H1 (cell line): ENCODE results near the gene NR2F1. TPM values are rescaled to one million over a fixed set of nuclear protein-coding genes. Genes with fewer than 3 reads are reported as not detected.

ENCODE experiments used
- CTCF ChIA-PET: fragments of 300-600 bp; sonication (Branson Sonifier 250); formaldehyde crosslinking; loops from one replicate; lab custom pipeline; 2021; ENCODE audit not compliant: partially characterized antibody; lab: Charles Lee
- POLR2A ChIA-PET: fragments of 300-600 bp; sonication (Branson Sonifier 250); formaldehyde crosslinking; loops from one replicate; lab custom pipeline; 2021; ENCODE audit warnings: inconsistent platforms; ENCODE audit not compliant: partially characterized antibody; lab: Charles Lee
- DNase-seq, 2 experiments: peaks; one replicate each; pipeline versions ENCODE4 v3.0.0 to v3.0.0-alpha.2; 2010 to 2022; ENCODE audit warnings: low spot score in 2 of 2, low read depth in 1 of 2, mixed read lengths in 1 of 2
- FAIRE-seq: peaks from 2 replicates; lab custom pipeline; 2011; peaks lifted over from hg19 to GRCh38; lab: Jason Lieb, UNC
- H2AFZ ChIP-seq: 2 replicates; pipeline ENCODE4 v1.8.1; 2012; ENCODE audit warnings: low read length, inconsistent platforms
- H2AK5ac ChIP-seq: 2 replicates; pipeline ENCODE4 v1.6.1; 2013; ENCODE audit warnings: low read depth, low read length
- H2BK120ac ChIP-seq: replicated peaks from 2 replicates; pipeline ENCODE3; 2013; ENCODE audit warnings: low read depth, low read length, inconsistent platforms
- H2BK12ac ChIP-seq: 2 replicates; pipeline ENCODE4 v1.6.1; 2013; ENCODE audit warnings: low read depth, low read length
- H2BK15ac ChIP-seq: 2 replicates; pipeline ENCODE4 v1.6.1; 2013; ENCODE audit warnings: low read length
- H2BK20ac ChIP-seq: 2 replicates; pipeline ENCODE4 v1.6.1; 2013; ENCODE audit warnings: low read length
- H2BK5ac ChIP-seq: 2 replicates; pipeline ENCODE4 v1.6.1; 2013; ENCODE audit warnings: low read depth, low read length
- H3K14ac ChIP-seq: 2 replicates; pipeline ENCODE4 v1.6.1; 2013; ENCODE audit warnings: inconsistent platforms; ENCODE audit not compliant: insufficient read length
- H3K18ac ChIP-seq: 2 replicates; pipeline ENCODE4 v1.6.1; 2013; ENCODE audit warnings: low read length; ENCODE audit errors: extremely low read depth
- H3K23ac ChIP-seq: 2 replicates; pipeline ENCODE4 v1.6.1; 2013; ENCODE audit warnings: inconsistent platforms; ENCODE audit not compliant: insufficient read length
- H3K23me2 ChIP-seq: 2 replicates; pipeline ENCODE4 v1.6.1; 2013; ENCODE audit warnings: low read depth, low read length
- H3K27ac ChIP-seq: 2 replicates; pipeline ENCODE4 v1.6.1; 2011; ENCODE audit warnings: low read depth, low read length, inconsistent platforms
- H3K27me3 ChIP-seq, 4 experiments: replicated peaks in 1 of 4; 1 replicate in 1 of 4; 2 replicates in 3 of 4; pipeline versions ENCODE4 v1.6.1 to v1.8.1; 2011 to 2013; ENCODE audit warnings: low read length in 3 of 4, mild to moderate bottlenecking in 3 of 4, inconsistent platforms in 2 of 4, mixed read lengths in 2 of 4, moderate library complexity in 1 of 4; ENCODE audit not compliant: control insufficient read depth in 3 of 4, insufficient read depth in 3 of 4; ENCODE audit errors: extremely low read depth in 1 of 4
- H3K36me3 ChIP-seq, 4 experiments: 2 replicates each; pipeline versions ENCODE4 v1.6.1 to v1.8.1; 2011 to 2013; ENCODE audit warnings: mild to moderate bottlenecking in 4 of 4, low read length in 3 of 4, moderate library complexity in 2 of 4, control low read depth in 1 of 4, inconsistent platforms in 1 of 4; ENCODE audit not compliant: insufficient read depth in 4 of 4, control insufficient read depth in 2 of 4
- H3K4ac ChIP-seq: replicated peaks from 2 replicates; pipeline ENCODE3; 2013; ENCODE audit warnings: low read length, low read depth, mixed read lengths, inconsistent platforms; ENCODE audit not compliant: insufficient read length
- H3K4me1 ChIP-seq, 4 experiments: replicated peaks in 1 of 4; 1 replicate in 1 of 4; 2 replicates in 3 of 4; pipeline versions ENCODE4 v1.6.1 to v1.8.1; 2011 to 2013; ENCODE audit warnings: low read length in 3 of 4, inconsistent platforms in 2 of 4, mixed read lengths in 1 of 4; ENCODE audit not compliant: insufficient read depth in 4 of 4, control insufficient read depth in 3 of 4
- H3K4me2 ChIP-seq, 2 experiments: 2 replicates each; pipeline versions ENCODE4 v1.6.1 to v1.8.1; 2011 to 2013; ENCODE audit warnings: low read depth in 2 of 2, low read length in 2 of 2, control low read depth in 1 of 2, inconsistent platforms in 1 of 2, mild to moderate bottlenecking in 1 of 2; ENCODE audit not compliant: insufficient read depth in 1 of 2
- H3K4me3 ChIP-seq, 4 experiments: fragments of 200-600, 300-600 bp in 1 of 4; sonication (generic), shearing (Covaris generic), sonication (Bioruptor Twin) in 1 of 4; 2 replicates each; pipeline versions ENCODE4 v1.5.1 to v1.8.1; 2011 to 2016; ENCODE audit warnings: low read length in 4 of 4, low read depth in 3 of 4, control low read depth in 2 of 4, inconsistent platforms in 2 of 4, mild to moderate bottlenecking in 2 of 4, mixed read lengths in 1 of 4, moderate library complexity in 1 of 4; ENCODE audit not compliant: insufficient read depth in 2 of 4; ENCODE audit errors: extremely low read depth in 1 of 4
- H3K56ac ChIP-seq: replicated peaks from 2 replicates; pipeline ENCODE3; 2013; ENCODE audit warnings: low read depth, mild to moderate bottlenecking, mixed read lengths, low read length, inconsistent platforms; ENCODE audit not compliant: insufficient read length
- H3K79me1 ChIP-seq: 2 replicates; pipeline ENCODE4 v1.6.1; 2013; ENCODE audit warnings: low read depth, low read length, control low read depth
- H3K79me2 ChIP-seq, 2 experiments: 2 replicates each; pipeline versions ENCODE4 v1.6.1 to v1.8.1; 2012 to 2013; ENCODE audit warnings: low read length in 2 of 2, mild to moderate bottlenecking in 2 of 2, inconsistent platforms in 1 of 2; ENCODE audit not compliant: insufficient read depth in 2 of 2, control insufficient read depth in 1 of 2
- H3K9ac ChIP-seq, 4 experiments: replicated peaks in 1 of 4; 1 replicate in 1 of 4; 2 replicates in 3 of 4; pipeline versions ENCODE4 v1.6.1 to v1.8.1; 2011 to 2013; ENCODE audit warnings: low read depth in 3 of 4, low read length in 3 of 4, control low read depth in 2 of 4, mild to moderate bottlenecking in 2 of 4, moderate library complexity in 2 of 4, inconsistent platforms in 1 of 4; ENCODE audit errors: extremely low read depth in 1 of 4
- H3K9me3 ChIP-seq, 2 experiments: 2 replicates each; pipeline versions ENCODE4 v1.6.1 to v1.8.1; 2012 to 2013; ENCODE audit warnings: mild to moderate bottlenecking in 2 of 2, moderate library complexity in 2 of 2, control low read depth in 1 of 2, inconsistent platforms in 1 of 2, low read depth in 1 of 2, low read length in 1 of 2, mixed read lengths in 1 of 2; ENCODE audit not compliant: insufficient read depth in 2 of 2
- H4K20me1 ChIP-seq, 2 experiments: replicated peaks in 1 of 2; 2 replicates each; pipeline versions ENCODE3 to v1.8.1; 2011 to 2013; ENCODE audit warnings: inconsistent platforms in 2 of 2, low read length in 2 of 2, mild to moderate bottlenecking in 1 of 2; ENCODE audit not compliant: insufficient read depth in 2 of 2, control insufficient read depth in 1 of 2
- H4K5ac ChIP-seq: 2 replicates; pipeline ENCODE4 v1.6.1; 2013; ENCODE audit warnings: low read length, low read depth, mixed read lengths, inconsistent platforms; ENCODE audit not compliant: insufficient read length
- H4K8ac ChIP-seq: 2 replicates; pipeline ENCODE4 v1.8.0; 2013; ENCODE audit warnings: mild to moderate bottlenecking, moderate library complexity, low read length, inconsistent platforms; ENCODE audit not compliant: insufficient read depth; ENCODE audit errors: extremely low read depth
- H4K91ac ChIP-seq: replicated peaks from 2 replicates; pipeline ENCODE3; 2013; ENCODE audit warnings: low read length, mixed read lengths, inconsistent platforms; ENCODE audit not compliant: insufficient read length
- FOSL1 ChIP-seq: IDR thresholded peaks from 2 replicates; pipeline ENCODE4 v1.6.1; 2011; ENCODE audit warnings: mild to moderate bottlenecking, low read depth, low read length, moderate library complexity; ENCODE audit not compliant: insufficient read depth
- JUN ChIP-seq: IDR thresholded peaks from 2 replicates; pipeline ENCODE4 v1.6.1; 2011; ENCODE audit warnings: low read depth, mild to moderate bottlenecking, improper control_type of control experiment, low read length
- NANOG ChIP-seq: IDR thresholded peaks from 2 replicates; pipeline ENCODE4 v1.6.1; 2011; ENCODE audit warnings: low read length, low read depth, mild to moderate bottlenecking, inconsistent platforms; ENCODE audit not compliant: insufficient read depth, poor library complexity, severe bottlenecking
- RBBP5 ChIP-seq: IDR thresholded peaks from 2 replicates; pipeline ENCODE4 v1.7.1; 2012; ENCODE audit warnings: low read depth, mild to moderate bottlenecking, inconsistent platforms, low read length, moderate library complexity, borderline replicate concordance
- RNF2 ChIP-seq: fragments of 200-900, 300-1000 bp; sonication (generic); IDR thresholded peaks from 2 replicates; pipeline ENCODE4 v1.7.1; 2016; ENCODE audit warnings: borderline replicate concordance, low read depth, mild to moderate bottlenecking, antibody characterized with exemption, low read length; ENCODE audit not compliant: poor library complexity, severe bottlenecking; ENCODE audit errors: missing control alignments
- TCF12 ChIP-seq: IDR thresholded peaks from 2 replicates; pipeline ENCODE4 v1.6.1; 2011; ENCODE audit warnings: low read depth, mild to moderate bottlenecking, low read length
- YY1 ChIP-seq: IDR thresholded peaks from 2 replicates; pipeline ENCODE4 v1.6.1; 2011; ENCODE audit warnings: low read depth, mild to moderate bottlenecking, low read length
- WGBS, 2 experiments: shearing (Covaris generic) in 1 of 2; methylation state at CpG; one replicate each; pipeline versions ENCODE4 v1.1.6 to v1.1.7; 2013 to 2015; ENCODE audit warnings: low lambda C conversion rate in 2 of 2, mixed read lengths in 2 of 2, inconsistent platforms in 1 of 2, low coverage in 1 of 2, missing lambda C conversion rate in 1 of 2; ENCODE audit not compliant: insufficient replicate concordance in 2 of 2, insufficient coverage in 1 of 2, insufficient read length in 1 of 2; ENCODE audit errors: extremely low coverage in 1 of 2, missing lambda C conversion rate in 1 of 2; 5-methylcytosine and 5-hydroxymethylcytosine counted together
- polyA plus RNA-seq, 7 experiments: library from polyadenylated mRNA; depleted of rRNA in 3 of 7; stranded (reverse) in 5 of 7; unstranded in 2 of 7; fragments of >200 nt in 5 of 7; fragments of 200-250 nt in 2 of 7; gene quantifications; 1 replicate in 5 of 7; 2 replicates in 1 of 7; 4 replicates in 1 of 7; pipeline versions ENCODE4 v1.2.1 to v1.2.3, GENCODE V29; 2011 to 2013; ENCODE audit warnings: missing spikeins in 2 of 7, mixed read lengths in 2 of 7
- total RNA-seq: library from RNA; stranded (reverse); fragmentation: NEBNext Ultra II Directional; extraction: Animal tissue kit (Norgen Biotek cat#: 25700); gene quantifications from 2 replicates; pipeline ENCODE4 v1.2.1, GENCODE V29; 2021
- TF ChIP-seq, protein P1 (sequence below): IDR thresholded peaks from 2 replicates; pipeline ENCODE4 v1.6.1; 2012; ENCODE audit warnings: inconsistent platforms
- TF ChIP-seq, protein P2 (sequence below): IDR thresholded peaks from 2 replicates; pipeline ENCODE4 v1.6.1; 2011; ENCODE audit warnings: low read length, improper control_type of control experiment

Gene NR2F1
- total and polyA plus RNA-seq, 2 of the 8 experiments (the other 6 are each of a cell fraction or from before 2014, with no cell fraction given), result not detected

DNA sequence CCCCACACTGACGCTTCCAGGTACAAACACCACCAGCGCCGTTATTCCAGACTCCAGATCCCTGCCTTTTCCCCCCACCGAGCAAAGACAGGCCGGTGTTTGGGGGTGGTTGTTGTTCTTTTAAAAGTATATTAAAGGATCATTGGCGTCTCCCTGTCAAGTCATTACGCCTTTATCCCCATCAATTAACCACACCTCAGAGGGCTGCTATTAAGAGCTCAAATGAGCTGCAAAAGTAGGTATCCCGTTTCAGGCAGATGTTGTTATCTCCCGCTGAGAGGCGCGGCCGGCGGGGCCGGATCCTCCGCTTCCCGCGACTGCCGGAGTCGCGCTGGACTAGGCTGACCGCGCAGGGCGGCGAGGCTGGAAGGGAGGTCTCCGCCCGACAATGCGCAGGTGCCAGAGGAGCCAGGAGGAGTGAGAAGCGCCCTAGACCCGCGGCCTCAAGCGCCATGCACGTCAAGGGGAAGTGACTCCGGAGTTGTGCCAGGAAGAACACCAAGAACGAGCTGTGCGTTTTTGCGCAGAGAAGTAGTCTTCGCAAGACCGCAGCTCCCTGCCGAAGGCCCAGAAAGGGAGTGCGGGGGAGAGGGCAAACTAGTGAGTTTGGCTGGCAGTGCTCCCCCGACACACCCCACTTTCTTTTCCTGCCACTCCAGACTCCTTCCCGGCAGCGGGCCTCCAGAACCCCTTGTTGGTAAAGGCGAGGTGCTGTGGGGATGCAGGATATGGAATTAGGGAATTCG lies 10.2 kb upstream of the NR2F1 start:
- WGBS, 2 experiments, result 2% methylated on average over 39 of the region's 45 CpGs; no CpG with 5 or more reads in 1 of the 2 experiments
- no peaks in the 10 kb centered on the region for H3K79me2 ChIP-seq
- H4K91ac ChIP-seq, result no peak overlapping the region
- 0 out of 2 replicates have a peak overlapping the region, but pooled peaks have one; percentile 9 for H3K18ac ChIP-seq
- H3K9me3 ChIP-seq, result no peaks in the 10 kb centered on the region
- no peak for FAIRE-seq
- no peak overlapping the region for H3K23ac ChIP-seq
- H3K27ac ChIP-seq, result no peak overlapping the region
- no peak overlapping the region for H2BK15ac ChIP-seq
- no peak overlapping the region for H3K14ac ChIP-seq
- DNase-seq, result peak in 1 of 2 experiments; percentile 85
- no peak overlapping the region for H2BK120ac ChIP-seq
- H3K9ac ChIP-seq, result no peak overlapping the region
- H4K8ac ChIP-seq, result no peak overlapping the region
- CTCF ChIA-PET, result interaction anchor here (1.0 to 3.5 kb wide), 6 partner anchors 8 to 26 kb away, joined by 3 to 12 read pairs (median 8); partner anchors contain the start of genes NR2F1 and NR2F1-AS1
- peaks cover 77 to 97% (median 94%) of the 10 kb centered on the region in 4 experiments for H3K27me3 ChIP-seq
- no peak overlapping the region for H4K5ac ChIP-seq
- H3K4me2 ChIP-seq, result peak overlapping the region; percentile 77 to 86
- peak overlapping the region; percentile 17; the same call in 1 of the 2 replicates for H2BK12ac ChIP-seq
- no peaks in the 10 kb centered on the region for H3K36me3 ChIP-seq
- H3K4me1 ChIP-seq, result peaks cover 10 to 27% (median 17%) of the 10 kb centered on the region in 4 experiments
- H3K56ac ChIP-seq, result no peak overlapping the region
- peaks cover 8 to 20% of the 10 kb centered on the region in 2 experiments for H4K20me1 ChIP-seq
- H3K23me2 ChIP-seq, result peaks cover 7% of the 10 kb centered on the region; the same call in 1 of the 2 replicates
- H2BK20ac ChIP-seq, result no peak overlapping the region
- H3K4me3 ChIP-seq, result peak overlapping the region; percentile 16 to 59 (median 31); a peak in 7 of 8 replicates
- no peak overlapping the region for H3K4ac ChIP-seq
- no peaks in the 10 kb centered on the region for H3K79me1 ChIP-seq
- no peak overlapping the region for H2BK5ac ChIP-seq
- POLR2A ChIA-PET, result interaction anchor here (0.8 kb wide), 1 partner anchor 28 kb away, joined by 3 read pairs; no protein-coding TSS in a partner anchor
- no peak overlapping the region for H2AFZ ChIP-seq
- no peak overlapping the region for H2AK5ac ChIP-seq
- 0 out of 2 replicates have a peak, but pooled peaks have one; percentile 13 for TF ChIP-seq TCF12
- TF ChIP-seq, protein P1, sequence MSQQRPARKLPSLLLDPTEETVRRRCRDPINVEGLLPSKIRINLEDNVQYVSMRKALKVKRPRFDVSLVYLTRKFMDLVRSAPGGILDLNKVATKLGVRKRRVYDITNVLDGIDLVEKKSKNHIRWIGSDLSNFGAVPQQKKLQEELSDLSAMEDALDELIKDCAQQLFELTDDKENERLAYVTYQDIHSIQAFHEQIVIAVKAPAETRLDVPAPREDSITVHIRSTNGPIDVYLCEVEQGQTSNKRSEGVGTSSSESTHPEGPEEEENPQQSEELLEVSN, result peak; percentile 52; the same call in 1 of the 2 replicates
- TF ChIP-seq, protein P2, sequence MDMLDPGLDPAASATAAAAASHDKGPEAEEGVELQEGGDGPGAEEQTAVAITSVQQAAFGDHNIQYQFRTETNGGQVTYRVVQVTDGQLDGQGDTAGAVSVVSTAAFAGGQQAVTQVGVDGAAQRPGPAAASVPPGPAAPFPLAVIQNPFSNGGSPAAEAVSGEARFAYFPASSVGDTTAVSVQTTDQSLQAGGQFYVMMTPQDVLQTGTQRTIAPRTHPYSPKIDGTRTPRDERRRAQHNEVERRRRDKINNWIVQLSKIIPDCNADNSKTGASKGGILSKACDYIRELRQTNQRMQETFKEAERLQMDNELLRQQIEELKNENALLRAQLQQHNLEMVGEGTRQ, result no peak
- no peak for TF ChIP-seq NANOG
- no peak for TF ChIP-seq RNF2
- TF ChIP-seq FOSL1, result no peak
- no peak for TF ChIP-seq YY1
- TF ChIP-seq RBBP5, result peak; percentile 31; the same call in 1 of the 2 replicates
- no peak for TF ChIP-seq JUN
